Stimulated activated CD4-positive, alpha-beta T cell treated with anti-CD3 and anti-CD28 coated beads, Interleukin-12 subunit alpha, Interleukin-12 subunit beta, amount 100 ng/mL, for 48 hours (primary cell): ENCODE results near the gene BNC2.

ENCODE experiments used
- DNase-seq, 3 donors: peaks; one replicate each; pipeline ENCODE4 v3.0.0-alpha.2; 2020; ENCODE audit warnings: low read depth in 2 of 3, low spot score in 1 of 3

The BNC2 gene

DNA sequence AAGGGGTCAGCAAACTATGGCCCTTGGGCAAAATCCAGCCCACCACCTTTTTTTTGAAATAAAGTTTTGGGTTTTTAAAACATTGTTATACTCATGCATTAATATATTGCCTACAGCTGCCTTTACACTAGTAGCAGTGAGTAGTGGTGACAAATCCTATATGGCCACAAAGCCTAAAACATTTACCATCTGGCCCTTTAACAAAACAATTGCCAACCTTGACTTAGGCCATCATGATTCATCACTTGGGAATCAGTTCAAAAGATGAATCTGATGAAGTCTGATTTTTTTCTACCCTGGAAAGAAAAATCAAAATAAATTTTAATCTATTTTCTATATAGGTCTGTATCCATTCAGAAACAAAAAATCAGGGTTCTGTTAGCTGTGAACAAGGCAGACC lies 484.9 kb downstream of the BNC2 start:
- DNase-seq, result no peak

DNA sequence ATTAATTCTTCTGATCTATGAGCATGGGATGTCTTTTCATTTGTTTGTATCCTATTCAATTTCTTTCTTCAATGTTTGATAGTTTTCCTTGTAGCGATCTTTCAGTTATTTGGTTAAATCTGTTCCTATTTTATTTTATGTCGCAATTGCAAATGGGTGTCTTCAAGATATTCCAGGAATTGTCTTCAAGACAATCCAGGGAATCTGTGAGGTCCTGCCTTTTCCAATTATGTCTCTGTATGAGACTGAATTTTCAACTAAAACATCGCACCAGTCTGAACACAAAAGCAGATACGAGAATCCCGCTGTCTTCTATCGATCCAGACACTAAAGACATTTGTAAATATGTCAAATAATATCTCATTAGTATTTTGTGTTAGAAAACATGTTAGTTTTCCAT lies 485.5 kb downstream of the BNC2 start:
- no peak for DNase-seq

DNA sequence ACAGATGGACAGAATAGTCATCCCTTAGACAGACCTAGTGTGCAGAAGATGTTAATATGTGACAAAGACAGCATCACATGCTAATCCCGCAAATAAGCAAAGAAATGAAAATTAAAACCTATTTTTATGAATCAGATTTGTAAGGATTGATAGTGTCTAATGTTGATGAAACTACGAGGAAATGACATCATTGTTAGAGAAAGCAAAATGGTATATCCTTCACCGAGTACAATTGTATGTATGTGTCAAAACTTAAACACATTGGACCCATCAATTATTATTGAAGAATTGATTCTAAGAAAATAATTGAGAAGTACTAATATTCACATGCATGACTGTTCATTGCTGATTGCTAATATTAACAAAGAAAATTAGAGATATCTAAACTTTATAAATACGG lies 493.2 kb downstream of the BNC2 start:
- DNase-seq, result no peak

DNA sequence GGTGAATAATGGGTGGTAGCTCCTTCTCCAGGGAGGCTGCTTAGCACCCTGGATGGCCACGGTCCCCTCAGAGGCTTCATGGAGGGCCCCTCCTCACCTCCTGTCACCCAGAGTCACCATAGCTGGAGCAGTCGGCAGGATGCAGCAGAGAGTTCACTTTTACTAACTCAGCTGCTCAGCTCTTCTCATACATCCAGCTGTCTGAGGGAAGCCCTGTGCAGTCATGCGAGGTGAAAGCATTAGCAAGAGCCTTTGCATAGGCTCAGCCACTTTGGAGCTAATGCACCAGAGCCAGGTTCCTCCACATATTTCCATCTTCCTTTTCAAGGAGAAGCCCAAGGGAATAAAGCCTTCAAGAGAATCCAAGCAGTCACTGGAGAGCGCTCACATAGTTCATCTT lies 499.2 kb downstream of the BNC2 start:
- no peak for DNase-seq

DNA sequence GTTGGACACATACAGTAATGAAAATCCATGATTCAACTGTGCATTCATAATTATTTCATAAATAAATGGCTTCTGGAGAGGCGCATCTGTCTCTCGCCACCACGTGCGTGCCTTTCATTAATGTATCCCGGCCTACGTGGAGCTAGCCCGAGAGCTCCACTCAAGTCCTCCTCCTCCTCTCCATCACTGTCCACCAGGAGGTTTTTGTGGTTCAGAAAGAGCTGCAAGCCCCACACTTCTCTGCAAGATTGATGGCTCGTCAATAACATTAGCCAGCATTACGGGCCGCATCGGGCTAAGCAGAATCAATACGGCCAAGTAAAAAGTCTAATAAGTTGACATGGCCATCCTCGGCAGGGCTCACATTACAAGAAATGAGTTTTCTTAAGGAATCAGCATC lies 499.8 kb downstream of the BNC2 start:
- DNase-seq, result no peak

DNA sequence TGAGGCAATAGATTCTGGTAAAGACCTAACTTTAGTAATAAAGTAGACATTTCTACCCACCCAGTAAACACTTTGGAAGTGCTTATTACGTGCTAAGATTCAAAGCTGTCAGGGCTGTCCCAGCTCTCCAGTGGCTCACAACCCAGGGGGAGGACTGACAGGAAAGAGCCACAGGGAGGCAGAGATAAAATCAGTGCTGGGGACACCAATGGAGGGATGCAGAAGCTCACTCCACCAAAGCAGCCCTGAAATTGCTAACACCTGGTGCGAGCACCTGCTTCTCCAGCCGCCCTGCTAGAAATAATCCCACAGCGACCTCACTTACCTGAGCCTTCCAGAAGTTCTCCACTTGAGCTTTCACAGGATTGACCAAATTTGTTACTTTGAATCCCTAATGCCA lies 501.0 kb downstream of the BNC2 start:
- no peak for DNase-seq

DNA sequence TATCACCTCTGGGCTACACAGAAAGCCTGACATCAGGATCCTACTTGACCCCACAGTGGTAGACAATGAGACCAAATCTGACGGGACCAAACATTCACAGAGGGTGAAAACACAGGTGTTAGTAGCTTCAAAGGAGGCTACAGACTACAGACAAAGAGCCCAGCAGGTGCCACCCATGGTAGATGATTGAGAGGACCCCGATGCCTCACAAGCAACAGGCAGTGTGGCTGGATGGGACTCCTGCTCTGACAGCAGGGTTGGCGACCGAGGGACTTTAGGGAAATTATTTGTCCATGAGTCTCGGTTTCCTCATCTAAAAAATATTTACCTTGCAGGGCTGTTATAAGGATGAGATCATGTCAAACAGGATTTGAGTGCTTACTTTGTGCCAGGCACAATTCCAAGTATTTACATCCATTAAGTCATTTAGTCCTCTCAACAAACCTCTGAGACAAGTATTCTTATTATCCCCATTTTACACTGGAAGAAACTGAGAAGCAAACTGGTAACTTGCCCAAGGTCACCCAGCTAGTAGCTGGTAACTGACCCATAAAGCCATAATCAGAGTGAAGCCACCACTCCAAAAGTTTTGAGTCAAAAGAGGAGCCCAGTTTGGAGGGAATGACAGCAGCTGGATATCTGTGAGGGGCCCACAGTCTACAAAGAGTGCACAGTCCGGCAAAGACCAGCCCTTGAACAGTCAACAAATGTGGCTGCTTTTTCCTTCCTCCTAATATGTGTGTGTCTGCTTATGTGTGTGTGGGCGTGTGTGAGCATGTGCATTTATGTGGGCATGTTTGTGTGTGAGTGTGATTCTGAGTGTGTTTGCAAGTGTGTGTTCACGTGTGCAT lies 502.0 kb downstream of the BNC2 start:
- DNase-seq, result no peak

DNA sequence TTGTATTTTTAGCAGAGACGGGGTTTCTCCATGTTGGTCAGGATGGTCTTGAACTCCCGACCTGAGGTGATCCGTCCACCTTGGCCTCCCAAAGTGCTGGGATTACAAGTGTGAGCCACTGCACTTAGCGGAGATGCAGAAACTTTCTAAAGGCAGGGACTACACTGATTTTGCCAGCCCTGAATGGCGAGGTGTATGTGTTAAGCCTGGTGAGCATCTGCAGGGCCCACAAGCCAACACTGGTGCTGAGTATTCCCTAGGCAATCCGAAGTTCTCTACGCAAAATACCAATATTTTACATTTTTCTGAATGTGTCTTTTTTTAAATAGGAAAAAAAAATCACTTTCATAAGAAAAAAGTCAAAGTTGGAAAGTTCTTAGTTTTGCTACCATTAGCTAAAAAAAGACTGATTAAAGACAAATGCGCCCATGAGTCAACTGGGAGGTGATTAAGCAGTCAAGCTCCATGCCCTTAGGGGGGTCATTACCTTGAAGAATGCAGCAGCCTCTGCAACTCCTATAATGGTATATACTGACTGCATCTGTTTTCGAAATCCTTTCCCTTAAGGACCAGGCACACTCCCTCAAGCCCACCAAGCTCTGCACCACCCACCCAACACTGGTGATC lies 502.8 kb downstream of the BNC2 start:
- DNase-seq, result no peak

DNA sequence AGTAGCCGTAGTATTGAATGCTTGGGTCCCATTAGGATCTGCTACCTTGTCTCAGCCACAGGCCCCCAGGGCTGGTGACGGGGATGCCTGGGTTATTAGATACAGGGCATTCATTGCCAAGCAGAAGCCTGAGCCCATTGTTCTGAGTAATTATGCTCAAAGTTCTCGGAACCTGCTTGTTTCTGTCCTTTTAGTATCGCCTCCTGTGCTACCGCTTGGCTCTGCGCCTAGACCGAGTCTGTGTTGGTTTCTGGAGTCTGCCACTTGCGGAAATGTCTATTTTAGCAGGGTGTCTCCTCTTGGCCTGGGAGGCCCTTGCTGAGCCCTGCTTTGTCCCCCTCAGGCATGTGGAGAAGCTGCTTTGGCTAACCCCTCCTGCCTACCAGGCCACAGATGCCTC lies 506.1 kb downstream of the BNC2 start:
- DNase-seq, result no peak

DNA sequence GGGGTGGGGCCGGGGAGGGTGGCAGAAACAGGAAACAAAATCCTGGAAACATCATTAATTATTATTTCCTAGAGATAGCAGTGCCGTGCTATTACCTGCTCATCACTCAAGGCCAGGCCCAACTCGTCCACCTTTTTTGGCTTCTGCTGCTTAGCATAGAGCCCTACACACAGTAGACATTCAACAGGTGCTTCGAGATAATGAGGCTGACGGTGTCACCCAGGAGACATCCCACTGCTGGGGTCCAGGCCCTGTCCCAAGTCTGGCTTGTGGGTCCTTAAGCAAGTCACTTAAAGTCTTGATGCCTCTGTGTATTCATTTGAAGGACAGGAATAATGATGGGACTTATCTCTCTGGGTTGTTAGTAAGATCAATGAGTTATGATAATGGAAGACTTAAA lies 506.6 kb downstream of the BNC2 start:
- no peak for DNase-seq

DNA sequence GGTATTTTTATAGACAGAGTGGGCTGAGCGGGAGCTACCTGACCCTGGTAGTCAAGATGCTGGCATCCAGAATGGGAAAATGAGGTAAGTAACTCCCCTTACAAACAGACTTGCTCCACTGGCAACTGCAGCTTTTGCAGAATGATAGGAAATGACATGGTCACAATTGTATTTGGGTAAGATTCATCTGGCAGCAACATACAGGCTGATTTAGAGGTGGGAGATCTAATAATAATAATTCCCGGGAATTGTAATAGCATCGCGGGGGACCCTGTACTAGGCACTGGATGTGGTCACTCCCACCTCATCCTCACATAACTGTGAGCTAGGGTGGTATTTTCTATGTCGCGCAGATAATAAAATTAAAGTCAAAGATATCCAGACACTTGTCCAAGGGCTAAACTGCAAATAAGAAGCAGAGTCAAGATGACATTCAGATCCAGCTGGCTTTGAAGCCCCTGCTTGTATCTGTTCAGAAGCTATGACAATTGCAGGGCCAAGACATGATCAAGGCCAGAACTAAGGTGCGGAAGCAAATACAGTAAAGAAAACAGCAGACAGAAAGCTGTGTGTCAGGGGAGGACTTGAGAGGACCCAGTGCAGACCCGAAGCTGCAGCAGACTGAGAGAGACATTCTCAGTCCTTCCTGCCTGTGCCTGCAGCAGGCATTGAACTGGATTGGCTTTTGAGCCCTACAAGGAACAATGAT lies 507.2 kb downstream of the BNC2 start:
- no peak for DNase-seq

DNA sequence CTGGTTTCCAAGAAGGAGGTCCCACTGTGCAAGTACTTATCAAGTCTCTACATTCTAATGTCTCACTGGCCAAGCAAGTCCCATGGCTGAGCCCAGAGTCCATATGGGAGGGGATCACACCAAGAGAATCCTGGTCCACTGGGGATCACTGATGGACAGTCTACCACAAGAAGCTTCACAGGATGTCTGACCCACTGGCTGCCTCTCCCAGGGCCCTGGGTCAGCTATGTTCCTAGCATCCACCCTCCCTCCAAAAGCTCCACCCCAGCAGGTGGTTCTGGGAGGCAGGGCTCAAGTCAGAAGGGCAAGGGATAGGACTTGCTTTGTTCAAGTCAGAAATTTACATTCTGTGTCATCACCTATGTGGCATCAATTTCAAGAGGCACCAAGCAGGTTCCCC lies 508.5 kb downstream of the BNC2 start:
- no peak for DNase-seq

DNA sequence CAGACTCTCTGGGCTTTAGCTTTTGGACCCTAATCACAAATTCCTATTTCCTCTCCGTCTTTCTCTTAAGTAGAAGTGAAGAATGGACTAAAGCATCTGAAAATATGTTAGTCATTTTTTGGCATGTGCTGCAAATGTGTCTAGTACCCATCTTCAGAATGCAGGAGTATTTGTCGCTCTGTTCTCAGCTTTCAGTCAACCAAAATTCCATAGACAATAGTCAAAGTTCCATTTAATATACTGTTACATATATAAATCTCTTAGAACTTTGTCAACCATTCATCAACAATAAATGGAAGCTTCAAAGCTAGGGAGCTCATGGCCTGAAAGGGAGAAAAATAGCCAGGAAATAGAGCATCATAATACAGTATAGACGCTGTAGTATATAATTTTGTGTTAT lies 509.4 kb downstream of the BNC2 start:
- no peak for DNase-seq

DNA sequence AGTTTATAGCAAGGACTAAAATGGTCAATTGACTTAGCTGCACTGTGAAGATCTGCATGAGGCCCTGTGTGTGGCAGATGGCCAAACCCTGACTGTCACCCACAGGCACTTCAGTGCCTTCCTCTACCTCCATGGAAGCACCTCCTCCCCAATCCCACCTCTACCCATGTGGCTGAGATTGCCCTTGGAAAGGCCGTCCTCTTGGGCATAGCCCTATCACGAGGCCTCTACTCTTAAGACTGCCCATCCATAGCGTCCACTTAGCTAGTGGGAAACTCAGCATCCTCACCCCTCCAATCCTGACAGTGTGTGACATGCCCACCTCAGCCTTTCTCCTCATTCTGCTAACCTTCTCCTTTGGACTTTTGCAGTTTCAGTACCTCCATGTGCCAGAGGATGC lies 510.2 kb downstream of the BNC2 start:
- DNase-seq, result no peak
